Rectal smooth muscle tissue (tissue), 1 donor: ENCODE measurements around the gene NEK5.

Experiments used
- H3K27ac ChIP-seq: one replicate; pipeline ENCODE4 v1.7.0; 2013; ENCODE audit warnings: low read depth, low read length, inconsistent platforms
- H3K27me3 ChIP-seq: one replicate; pipeline ENCODE4 v1.7.0; 2013; ENCODE audit warnings: low read length; ENCODE audit not compliant: control insufficient read depth, insufficient read depth
- H3K36me3 ChIP-seq: one replicate; pipeline ENCODE4 v1.7.0; 2013; ENCODE audit warnings: low read length; ENCODE audit not compliant: control insufficient read depth, insufficient read depth
- H3K4me1 ChIP-seq: one replicate; pipeline ENCODE4 v1.7.0; 2013; ENCODE audit warnings: low read length; ENCODE audit not compliant: control insufficient read depth, insufficient read depth
- H3K4me3 ChIP-seq: one replicate; pipeline ENCODE4 v1.7.0; 2013; ENCODE audit warnings: low read length
- H3K9ac ChIP-seq: one replicate; pipeline ENCODE4 v1.7.0; 2013; ENCODE audit warnings: low read length

NEK5 gene

DNA sequence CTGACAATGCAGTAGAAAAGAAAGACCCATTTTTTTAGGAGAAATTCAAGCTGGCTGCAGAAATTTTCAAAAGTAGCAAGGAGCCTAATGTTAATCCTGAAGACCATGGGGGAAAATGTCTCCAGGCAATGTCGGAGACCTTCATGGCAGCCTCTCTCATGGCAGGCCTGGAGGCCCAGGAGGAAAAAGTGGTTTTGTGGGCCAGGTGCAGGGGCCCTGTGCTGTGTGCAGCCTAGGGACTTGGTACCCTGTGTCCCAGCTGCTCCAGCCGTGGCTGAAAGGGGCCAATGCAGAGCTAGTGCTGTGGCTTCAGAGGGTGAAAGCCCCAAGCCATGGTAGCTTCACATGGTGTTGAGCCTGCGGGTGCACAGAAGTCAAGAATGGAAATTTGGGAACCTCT, 112.6 kb downstream of the NEK5 start:
- H3K4me1 ChIP-seq = peaks cover 5% of the 10 kb centered on the region
- no peak overlapping the region for H3K9ac ChIP-seq
- no peaks in the 10 kb centered on the region for H3K36me3 ChIP-seq
- no peak overlapping the region for H3K4me3 ChIP-seq
- H3K27ac ChIP-seq = no peak overlapping the region
- H3K27me3 ChIP-seq = no peaks in the 10 kb centered on the region

DNA sequence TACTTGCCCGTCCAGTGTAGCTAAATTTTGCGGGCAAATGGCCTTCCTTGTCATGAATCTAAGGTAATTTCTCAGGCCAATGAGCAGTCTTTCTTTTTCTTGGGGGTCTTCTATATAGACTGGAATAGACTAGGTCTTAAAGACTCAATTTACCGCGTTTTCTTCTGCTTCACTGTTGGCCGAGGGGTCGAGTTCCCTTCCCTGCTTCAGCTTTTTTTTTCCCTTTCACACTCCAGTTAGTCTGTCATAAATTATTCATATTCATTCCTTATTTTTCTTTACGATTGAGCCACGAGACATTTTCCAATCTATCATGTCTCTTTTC, 116.4 kb downstream of the NEK5 start:
- Histone ChIP-seq H3K9ac (peak overlapping the region; percentile 34), H3K27me3 (no peaks in the 10 kb centered on the region), H3K27ac (peak overlapping the region; percentile 16)

DNA sequence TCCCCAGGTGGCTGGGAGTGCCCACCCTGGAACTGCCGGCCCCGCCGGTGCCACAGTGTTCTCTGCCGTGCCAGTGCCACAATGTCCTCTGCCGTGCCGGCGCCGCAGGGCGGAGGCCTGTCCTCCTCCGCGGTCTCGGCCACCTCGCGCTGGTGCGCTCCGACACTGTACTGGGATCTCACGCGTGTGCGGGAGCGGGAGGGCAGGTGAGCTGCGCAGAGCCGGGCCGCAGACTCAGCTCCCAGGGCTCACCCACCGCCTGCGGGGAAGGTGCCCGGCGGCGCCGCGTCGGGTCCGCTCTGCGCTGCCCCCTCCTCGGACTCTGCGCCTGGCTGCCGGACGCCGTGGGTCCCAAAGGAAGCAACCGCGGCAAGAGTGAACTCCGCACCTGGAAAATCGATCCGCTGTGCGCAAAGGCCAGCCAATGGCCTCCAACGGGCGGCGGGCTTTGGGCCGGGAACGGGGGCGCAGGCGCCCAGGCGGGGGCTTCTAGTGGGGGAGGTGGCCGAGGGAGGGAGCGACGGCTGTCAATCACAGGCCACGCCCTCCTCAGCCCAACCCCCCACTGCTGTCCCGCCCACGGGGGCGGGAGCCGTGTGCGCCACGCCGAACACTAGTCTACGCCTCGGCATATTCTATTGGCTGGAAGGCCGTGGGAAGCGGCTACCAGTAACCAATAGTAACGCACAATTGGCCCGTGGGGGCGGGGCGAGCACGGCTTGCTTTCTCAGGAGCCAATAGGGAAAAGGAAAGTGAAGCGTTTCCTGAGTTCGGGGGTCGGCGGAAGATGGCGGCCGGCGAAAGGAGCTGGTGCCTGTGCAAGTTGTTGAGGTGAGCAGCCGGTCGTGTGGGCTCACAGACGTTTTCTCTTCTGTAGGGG, 117.0 kb downstream of the NEK5 start, which contains the start of gene ALG11:
ALG11 (plus strand) TSS at position 767 of the 880 bp plus-strand sequence; CDS start at position 788, 21 bp downstream.
- Histone ChIP-seq H3K27me3 (no peaks in the 10 kb centered on the region), H3K4me1 (peaks cover 5% of the 10 kb centered on the region), H3K27ac (peak within 1 kb of the TSS; percentile 48), H3K36me3 (no peaks in the 10 kb centered on the region), H3K4me3 (peak within 1 kb of the TSS; percentile 97), H3K9ac (peak within 1 kb of the TSS; percentile 74)

More for the DNA sequence above, 116.4 kb downstream of the NEK5 start:
- Histone ChIP-seq H3K4me1 (peaks cover 5% of the 10 kb centered on the region), H3K36me3 (no peaks in the 10 kb centered on the region), H3K4me3 (peak overlapping the region; percentile 84)

DNA sequence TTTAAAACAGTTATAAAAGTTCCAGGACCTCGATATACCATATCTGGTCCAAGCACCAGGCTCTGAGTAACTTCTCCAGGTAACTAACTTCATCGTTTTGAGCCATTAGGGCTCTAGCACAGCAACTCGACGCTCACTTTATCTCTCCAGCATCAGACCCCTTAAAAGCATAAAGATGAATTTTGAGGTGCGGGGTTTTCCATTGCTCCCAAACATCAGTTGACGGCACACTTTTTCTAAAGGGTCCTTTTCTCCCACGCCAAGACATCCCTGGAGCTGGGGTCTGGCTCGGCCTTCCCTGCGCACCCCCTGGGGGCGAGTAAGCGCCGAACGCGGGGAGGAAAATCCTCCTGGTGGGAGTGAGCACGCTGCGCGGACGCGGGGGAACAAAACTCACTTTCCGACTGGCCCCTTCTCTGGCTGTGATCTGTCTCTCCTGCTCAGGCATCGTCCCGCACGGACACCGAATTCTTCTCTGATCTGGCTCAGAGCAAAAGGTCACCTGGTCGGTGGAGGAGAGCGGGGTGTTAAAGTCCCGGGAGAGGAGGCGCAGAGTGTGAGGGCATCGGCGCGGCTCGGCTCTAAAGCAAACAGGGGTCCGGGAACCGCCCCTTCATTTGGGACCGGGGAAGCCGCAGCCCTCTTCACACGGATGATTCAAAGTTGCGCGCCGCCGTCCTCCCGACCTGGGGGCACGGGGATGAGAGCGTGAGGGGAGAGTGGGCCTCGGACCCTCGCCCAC, 117.8 kb downstream of the NEK5 start, which contains the start of gene ATP7B:
ATP7B (minus strand) TSS at position 561 of the 742 bp plus-strand sequence; CDS start at position 448, 113 bp downstream.
- Histone ChIP-seq H3K36me3 (no peaks in the 10 kb centered on the region), H3K9ac (peak within 1 kb of the TSS; percentile 74), H3K27ac (peak within 1 kb of the TSS; percentile 48), H3K27me3 (no peaks in the 10 kb centered on the region), H3K4me3 (peak within 1 kb of the TSS; percentile 97), H3K4me1 (peaks cover 5% of the 10 kb centered on the region)

DNA sequence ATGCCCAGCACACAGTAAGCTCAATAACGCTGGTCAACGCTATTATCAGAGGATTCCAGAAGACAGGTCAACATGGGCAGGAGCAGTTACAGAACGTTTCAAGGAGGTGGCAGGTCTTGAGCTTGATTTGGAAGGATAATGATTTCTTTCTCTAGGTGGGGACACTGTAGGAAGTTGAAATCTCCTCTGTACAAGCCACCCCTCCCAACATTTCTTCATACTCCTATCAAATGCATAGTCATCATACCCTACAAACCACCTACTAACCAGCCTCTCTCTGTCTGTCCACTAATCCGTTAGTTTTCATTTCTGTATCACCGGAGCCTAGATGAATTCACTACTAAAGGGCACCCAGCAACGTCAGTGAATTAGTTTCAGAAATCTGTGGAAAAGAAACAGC, 118.9 kb downstream of the NEK5 start:
- peaks cover 5% of the 10 kb centered on the region for H3K4me1 ChIP-seq
- H3K27me3 ChIP-seq = no peaks in the 10 kb centered on the region
- no peak overlapping the region for H3K9ac ChIP-seq
- H3K27ac ChIP-seq = no peak overlapping the region
- no peaks in the 10 kb centered on the region for H3K36me3 ChIP-seq
- H3K4me3 ChIP-seq = no peak overlapping the region

DNA sequence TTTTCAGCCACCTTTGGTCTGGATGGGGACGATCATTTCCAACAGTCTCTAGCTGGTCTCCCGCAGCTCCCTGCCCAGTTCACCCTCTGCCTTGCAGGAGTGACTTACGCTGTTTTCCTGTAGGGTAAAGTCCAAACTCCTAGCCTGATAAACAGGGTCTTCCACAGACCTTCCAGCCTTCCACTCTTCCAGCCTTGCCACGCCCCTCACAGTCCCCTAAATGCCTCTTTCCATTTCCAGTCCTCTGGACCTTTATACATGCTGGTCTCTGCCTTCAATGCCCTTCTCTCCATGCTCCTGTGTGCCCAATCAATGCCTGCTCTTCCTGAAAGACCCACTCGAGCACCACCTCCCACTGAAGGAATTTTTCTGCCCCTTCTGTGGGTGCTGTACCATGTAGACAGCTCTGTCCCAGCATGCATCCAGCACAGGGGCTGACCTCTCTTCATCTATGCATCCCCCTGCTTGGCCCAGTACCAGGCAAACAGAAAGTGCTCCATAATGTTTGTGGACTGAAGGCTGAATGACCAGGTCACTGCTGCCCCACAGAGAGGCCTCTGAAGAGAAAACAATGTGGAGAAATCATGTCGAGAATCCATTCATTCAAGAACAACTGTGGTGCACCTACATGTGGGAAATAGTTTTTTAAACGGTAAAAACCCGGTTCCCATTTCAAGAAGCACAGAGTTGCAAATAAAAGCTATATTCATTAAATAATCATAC, 122.2 kb downstream of the NEK5 start:
- Histone ChIP-seq H3K4me1 (no peaks in the 10 kb centered on the region), H3K4me3 (no peak overlapping the region), H3K9ac (no peak overlapping the region), H3K27me3 (no peaks in the 10 kb centered on the region), H3K27ac (no peak overlapping the region), H3K36me3 (no peaks in the 10 kb centered on the region)

DNA sequence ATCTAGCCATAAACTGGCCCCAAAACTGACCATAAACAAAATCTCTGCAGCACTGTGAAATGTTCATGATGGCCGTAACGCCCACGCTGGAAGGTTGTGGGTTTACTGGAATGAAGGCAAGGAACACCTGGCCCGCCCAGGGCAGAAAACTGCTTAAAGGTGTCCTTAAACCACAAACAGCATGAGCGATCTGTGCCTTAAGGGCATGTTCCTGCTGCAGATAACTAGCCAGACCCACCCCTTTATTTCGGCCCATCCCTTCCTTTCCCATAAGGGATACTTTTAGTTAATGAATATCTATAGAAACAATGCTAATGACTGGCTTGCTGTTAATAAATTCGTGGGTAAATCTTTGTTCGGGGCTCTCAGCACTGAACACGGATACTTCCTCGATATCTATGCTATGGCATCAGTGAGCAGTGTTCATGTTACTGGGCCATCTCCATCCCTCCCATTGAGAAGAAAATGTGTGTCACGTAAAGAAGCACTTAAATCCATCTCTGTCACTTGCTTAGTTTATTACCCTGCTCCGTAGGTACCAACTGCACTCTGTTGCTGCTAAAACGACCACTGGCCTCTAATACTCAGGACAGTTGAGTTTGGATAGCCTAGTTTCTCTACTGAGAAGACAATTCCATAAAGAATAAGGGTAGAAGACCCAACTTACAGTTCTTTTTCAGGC, 122.9 kb downstream of the NEK5 start:
- H3K27ac ChIP-seq = no peak overlapping the region
- no peaks in the 10 kb centered on the region for H3K4me1 ChIP-seq
- no peak overlapping the region for H3K4me3 ChIP-seq
- H3K27me3 ChIP-seq = no peaks in the 10 kb centered on the region
- H3K9ac ChIP-seq = no peak overlapping the region
- no peaks in the 10 kb centered on the region for H3K36me3 ChIP-seq

DNA sequence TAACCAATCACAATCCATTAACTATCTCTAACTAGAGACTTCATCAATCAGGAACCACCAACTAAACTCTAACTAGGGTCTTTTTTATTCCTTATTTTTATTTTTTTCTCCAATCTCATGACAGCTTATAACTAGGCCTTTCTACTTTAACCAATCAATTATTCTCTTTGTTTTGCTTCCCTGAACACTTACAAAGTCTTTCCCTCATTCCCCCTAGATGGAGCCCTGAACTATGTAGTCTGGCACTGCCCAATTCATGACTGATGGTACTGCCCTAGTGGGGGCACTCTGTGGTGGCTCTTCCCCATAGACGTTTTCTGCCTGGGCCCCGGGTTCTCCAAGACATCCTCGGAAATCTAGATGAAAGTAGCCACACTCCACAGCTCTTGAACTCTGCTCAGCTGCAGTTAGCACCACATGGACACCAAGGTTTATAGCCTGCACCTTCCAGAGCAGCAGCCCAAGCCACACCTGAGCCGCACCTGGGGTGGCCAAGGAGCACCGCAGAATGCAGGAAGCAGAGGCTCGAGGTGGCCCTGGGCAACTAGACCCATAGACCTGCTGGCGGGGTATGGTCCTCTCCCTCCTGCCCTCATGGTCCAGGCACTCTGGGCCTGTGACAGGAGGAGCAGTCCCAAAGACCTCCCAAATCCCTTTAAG, 124.2 kb downstream of the NEK5 start:
- no peak overlapping the region for H3K27ac ChIP-seq
- peaks cover 6% of the 10 kb centered on the region for H3K4me1 ChIP-seq
- no peaks in the 10 kb centered on the region for H3K36me3 ChIP-seq
- no peak overlapping the region for H3K4me3 ChIP-seq
- no peak overlapping the region for H3K9ac ChIP-seq
- H3K27me3 ChIP-seq = no peaks in the 10 kb centered on the region

DNA sequence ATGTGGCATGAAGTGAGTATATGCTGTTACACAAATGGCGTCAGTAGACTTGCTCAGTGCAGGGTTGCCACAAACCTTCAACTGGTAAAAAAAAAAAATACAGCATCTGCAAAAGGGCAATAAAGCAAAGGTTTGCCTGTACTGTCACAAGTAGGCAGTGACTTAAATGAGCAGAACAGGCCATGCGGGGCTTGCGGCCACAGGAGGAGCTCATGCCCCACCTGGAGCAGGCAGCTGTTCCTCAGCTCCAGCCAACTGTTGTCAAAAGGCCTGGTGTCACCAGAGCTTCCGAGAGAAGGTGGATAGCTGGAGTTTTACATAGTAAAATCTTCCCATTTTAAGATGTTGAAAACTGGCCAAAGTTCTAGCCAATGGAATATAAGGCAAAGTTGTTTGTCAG, 125.3 kb downstream of the NEK5 start:
- no peak overlapping the region for H3K4me3 ChIP-seq
- no peak overlapping the region for H3K27ac ChIP-seq
- peaks cover 7% of the 10 kb centered on the region for H3K4me1 ChIP-seq

DNA sequence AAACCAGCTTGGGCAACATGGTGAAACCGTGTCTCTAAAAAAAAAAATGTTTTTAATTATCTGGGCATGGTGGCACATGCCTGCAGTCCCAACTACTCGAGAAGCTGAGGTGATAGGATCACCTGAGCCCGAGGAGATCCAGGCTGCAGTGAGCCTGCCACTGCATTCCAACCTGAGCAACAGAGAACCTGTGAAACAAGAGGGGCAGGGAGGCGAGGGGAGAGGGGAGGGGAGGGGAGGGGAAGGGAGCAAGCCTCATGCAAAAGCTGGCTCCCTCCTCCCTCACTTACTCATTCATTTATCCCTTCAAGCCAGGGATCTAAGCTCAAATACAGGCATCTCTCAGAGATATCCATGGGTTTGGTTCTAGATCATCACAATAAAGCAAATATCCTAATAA, 126.5 kb downstream of the NEK5 start:
- H3K4me1 ChIP-seq = peaks cover 7% of the 10 kb centered on the region
- H3K27me3 ChIP-seq = no peaks in the 10 kb centered on the region
- no peak overlapping the region for H3K4me3 ChIP-seq
- no peak overlapping the region for H3K9ac ChIP-seq
- no peaks in the 10 kb centered on the region for H3K36me3 ChIP-seq
- no peak overlapping the region for H3K27ac ChIP-seq

More for the DNA sequence above, 125.3 kb downstream of the NEK5 start:
- Histone ChIP-seq H3K36me3 (no peaks in the 10 kb centered on the region), H3K9ac (no peak overlapping the region), H3K27me3 (no peaks in the 10 kb centered on the region)

DNA sequence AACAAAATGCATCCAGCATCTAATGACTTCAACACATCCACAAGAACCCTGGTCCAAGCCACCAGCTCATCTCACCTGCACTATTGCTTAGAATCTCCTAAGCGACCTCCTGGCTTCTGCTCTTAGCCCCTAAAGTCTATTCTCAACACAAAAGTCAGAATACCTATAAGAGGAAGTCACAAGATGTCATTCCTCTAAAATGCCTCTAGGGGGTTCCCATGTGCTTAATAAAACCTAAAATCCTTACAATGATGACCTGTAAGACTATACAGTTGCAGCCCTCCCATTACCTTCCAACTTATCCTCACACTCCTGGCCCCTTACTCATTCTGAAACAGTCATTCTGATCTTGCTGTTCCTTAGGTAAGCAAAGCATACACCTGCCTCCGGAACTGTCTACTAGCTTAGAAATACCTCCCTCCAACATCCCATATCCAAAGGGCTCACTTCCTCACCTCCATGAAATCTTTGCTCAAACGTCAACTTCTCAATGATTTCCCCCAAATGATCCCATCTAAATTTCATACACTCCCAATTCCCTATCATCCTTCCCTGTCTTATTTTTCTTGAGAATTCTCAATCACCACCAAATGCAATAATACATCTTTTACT, 127.6 kb downstream of the NEK5 start:
- no peak overlapping the region for H3K9ac ChIP-seq
- H3K4me1 ChIP-seq = peaks cover 11% of the 10 kb centered on the region
- H3K36me3 ChIP-seq = no peaks in the 10 kb centered on the region

More for the DNA sequence above, 127.6 kb downstream of the NEK5 start:
- H3K27ac ChIP-seq = no peak overlapping the region
- no peak overlapping the region for H3K4me3 ChIP-seq
- no peaks in the 10 kb centered on the region for H3K27me3 ChIP-seq
